ENCODE data around the gene XYLB.

Gene XYLB

GRCh38 chr3:38323060-38323459, 23.5 kb upstream of the XYLB start:
- DNase-seq (ENCODE audit: low read depth in 2 of 2), result no peak

DNA sequence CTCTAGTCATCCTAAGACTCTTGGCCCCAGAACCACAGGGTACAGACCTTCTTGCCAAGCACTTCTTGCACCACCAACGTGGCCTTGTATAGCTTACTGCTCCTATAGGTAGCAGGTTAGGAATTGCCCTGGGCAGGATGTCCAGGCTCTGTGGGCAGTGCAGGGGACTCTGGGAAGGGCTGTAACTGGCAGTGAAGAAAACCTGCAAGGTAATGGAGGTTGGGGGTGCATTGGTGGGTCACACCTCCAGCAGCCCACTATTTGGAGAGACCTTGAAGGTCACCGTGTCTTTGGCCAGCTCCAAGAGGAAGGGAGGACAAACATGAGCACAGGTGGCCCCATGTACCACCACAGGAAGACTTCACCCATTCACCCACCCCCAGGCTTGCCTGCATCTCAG, 21.3 kb upstream of the XYLB start:
- DNase-seq (ENCODE audit: low read depth in 2 of 2), result no peak

DNA sequence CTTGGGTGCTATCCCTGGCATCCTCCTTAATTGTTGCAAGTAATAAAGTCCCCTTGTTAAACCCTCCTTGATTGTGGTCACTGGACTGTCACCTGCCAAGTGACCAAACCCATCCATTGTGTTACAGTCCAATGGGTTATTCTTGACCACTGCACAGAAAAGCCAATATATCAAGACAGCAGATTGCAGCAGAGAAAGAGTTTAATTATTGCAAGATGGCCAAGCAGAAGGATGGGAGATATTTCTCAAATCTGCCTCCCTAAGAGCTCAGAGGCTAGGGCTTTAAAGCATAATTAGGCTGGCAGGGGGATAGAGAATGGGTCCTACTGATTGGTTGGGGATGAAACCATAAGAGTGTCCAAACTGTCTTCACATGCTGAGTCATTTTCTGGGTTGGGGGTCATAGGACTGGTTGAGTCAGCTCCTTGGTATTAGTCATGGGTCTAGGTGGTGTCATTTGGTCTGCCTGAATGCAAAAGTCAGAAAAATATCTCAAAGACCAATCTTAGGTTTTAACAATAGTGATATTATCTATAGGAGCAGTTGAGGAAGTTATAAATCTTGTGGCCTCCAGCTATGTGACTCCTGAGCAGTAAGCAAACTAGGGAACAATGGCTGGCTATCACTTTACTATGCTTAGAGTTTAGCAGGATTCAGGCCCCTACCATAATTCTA, 19.1 kb upstream of the XYLB start:
- DNase-seq (ENCODE audit: low read depth in 2 of 2), result no peak

- DNase-seq (ENCODE audit: low read depth in 2 of 2), result no peak
Observed at GRCh38 chr3:38331257-38332022, 15.1 kb upstream of the XYLB start.

- DNase-seq (ENCODE audit: low read depth in 2 of 2), result no peak
Observed at GRCh38 chr3:38332201-38332600, 14.4 kb upstream of the XYLB start.

- no peak for DNase-seq (ENCODE audit: low read depth in 2 of 2)
Observed at GRCh38 chr3:38334142-38335055, 12.2 kb upstream of the XYLB start.

GRCh38 chr3:38335263-38335662, 11.3 kb upstream of the XYLB start:
- DNase-seq (ENCODE audit: low read depth in 2 of 2), result no peak

DNA sequence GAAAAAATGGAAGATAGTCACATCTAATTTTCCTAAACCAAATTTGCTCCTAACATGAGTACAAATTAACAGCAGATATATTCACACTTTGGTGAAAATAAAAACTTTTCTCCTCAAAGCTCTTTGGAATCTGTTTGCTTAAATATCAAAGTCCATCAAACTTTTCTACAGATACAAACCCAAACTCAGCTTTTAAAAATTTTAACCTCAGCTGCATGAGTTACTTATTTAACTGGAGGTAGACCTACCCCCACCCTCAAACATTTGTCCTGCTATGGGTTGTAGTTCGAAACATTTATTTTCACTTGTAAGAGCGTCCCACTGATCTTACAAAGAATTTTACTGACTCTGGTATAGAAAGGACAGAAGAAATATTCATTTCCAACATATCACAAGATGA, 8.9 kb upstream of the XYLB start:
- DNase-seq (ENCODE audit: low read depth in 2 of 2), result no peak

- DNase-seq (ENCODE audit: low read depth in 2 of 2), result no peak
Observed at GRCh38 chr3:38343797-38344594, 2.6 kb upstream of the XYLB start.

GRCh38 chr3:38345879-38346586, 552 bp upstream of the XYLB start:
- no peak for DNase-seq (ENCODE audit: low read depth in 2 of 2)

DNA sequence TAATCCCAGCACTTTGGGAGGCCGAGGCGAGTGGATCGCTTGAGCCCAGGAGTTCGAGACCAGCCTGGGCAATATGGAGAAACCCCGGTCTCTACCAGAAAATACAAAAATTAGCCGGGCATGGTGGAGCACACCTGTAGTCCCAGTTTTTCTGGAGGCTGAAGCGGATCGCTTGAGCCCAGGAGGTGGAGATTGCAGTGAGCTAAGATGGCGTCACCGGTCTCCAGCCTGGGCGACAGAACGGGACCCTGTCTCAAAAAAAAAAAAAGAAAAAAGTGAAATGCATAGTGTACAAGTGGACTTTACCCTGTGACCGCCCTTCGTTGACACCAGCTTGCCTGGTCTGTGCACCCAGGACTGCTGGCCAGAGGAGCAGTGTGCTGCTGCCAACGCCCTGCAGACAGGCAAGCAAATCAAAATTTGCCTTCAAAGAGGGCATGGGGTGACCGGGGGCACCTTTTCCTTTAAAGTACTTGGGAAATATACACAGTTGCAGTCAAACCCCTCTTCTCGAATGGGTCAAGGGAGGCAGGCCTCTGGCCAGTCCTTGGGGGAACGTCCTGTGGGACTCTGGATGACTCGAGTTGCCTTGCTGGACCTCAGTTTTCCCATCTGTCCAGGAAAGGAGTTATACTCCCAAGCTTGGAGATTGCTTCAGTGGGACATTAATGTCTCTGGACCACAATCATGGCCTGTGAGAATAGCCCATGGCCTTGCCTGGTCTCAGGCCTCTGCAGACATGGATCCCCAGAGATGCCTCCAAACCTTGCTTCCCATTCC, 1.0 kb downstream of the XYLB start:
- DNase-seq (ENCODE audit: low read depth in 2 of 2), result no peak

GRCh38 chr3:38348903-38349302, 2.3 kb downstream of the XYLB start:
- no peak for DNase-seq (ENCODE audit: low read depth in 2 of 2)

DNA sequence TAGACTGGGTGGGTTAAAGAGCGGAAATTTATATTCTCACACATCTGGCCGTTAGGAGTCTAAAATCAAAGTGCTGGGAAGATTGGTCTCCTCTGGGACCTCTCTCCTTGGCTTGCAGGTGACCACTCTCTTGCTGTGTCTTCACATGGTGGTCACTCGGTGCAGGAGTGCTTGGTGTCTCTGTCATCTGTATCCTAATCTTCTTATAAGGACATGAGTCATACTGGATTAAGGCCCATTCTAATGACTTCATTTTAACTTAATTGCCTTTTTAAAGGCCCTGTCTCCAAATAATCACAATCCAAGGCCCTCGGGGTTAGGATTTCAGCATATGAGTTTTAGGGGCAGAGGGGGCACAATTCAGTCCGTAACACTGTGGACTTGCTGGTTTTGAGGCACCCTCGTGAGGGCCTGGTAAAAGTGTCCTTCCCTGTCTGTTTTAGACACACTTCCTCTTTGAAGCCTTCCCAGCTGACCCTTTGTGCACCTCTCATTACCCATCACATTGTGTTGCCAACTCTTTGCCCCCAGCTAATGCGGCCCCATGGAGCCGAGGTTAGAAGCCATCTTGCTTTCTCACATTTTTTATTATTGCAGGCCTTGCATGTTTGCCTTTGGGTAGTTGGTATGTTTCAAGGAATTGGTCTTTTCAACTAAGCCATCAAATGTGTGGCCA, 3.2 kb downstream of the XYLB start:
- no peak for DNase-seq (ENCODE audit: low read depth in 2 of 2)

- DNase-seq (ENCODE audit: low read depth in 2 of 2), result no peak
Observed at GRCh38 chr3:38353151-38353550, 6.6 kb downstream of the XYLB start.

GRCh38 chr3:38354588-38355330, 8.2 kb downstream of the XYLB start:
- DNase-seq (ENCODE audit: low read depth in 2 of 2), result no peak

GRCh38 chr3:38359038-38359437, 12.5 kb downstream of the XYLB start:
- DNase-seq (ENCODE audit: low read depth in 2 of 2), result no peak

- no peak for DNase-seq (ENCODE audit: low read depth in 2 of 2)
Observed at GRCh38 chr3:38360345-38360744, 13.8 kb downstream of the XYLB start.

DNA sequence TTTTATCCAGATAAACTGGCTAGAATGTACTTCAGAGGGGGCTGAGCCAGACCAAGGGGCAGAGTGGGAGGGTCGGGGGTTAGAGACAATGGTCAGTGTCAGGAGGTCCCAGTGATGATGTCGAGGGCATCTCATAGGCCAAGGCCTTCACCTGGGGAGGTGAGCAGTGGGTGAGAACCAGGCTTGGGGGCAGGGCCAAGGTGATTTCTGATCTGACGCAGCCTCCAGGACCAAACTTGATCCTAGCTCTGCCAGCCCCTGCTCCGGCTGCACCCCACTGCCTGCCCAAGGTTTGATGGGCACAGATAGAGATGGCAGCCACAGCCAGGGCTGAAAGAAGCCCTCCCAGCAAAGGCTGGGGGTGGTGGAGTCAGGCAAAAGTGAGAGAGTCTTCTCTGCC, 14.9 kb downstream of the XYLB start:
- DNase-seq (ENCODE audit: low read depth in 2 of 2), result no peak

DNA sequence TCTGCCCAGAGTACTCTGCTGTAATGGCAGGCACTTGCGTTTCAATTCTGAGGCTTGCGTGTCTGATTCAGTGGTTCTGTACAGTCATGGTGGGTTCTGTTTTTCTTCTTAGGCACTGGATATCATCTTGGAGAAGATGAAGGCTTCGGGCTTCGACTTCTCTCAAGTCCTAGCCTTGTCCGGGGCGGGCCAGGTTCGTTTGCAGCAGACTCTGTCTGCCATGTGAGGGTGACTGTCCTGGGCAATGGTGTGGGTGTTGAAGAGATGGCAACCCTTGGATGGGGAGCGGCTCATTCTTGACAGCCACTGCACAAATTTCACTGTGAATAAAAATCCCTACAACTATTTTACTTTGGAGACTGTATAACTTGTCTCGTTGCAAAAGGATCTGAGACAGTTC, 16.2 kb downstream of the XYLB start:
- DNase-seq (ENCODE audit: low read depth in 2 of 2), result no peak
